ENCODE measurements around the gene PHACTR3.

PHACTR3 gene

GRCh38 chr20:59752704-59753460 lies 148.5 kb downstream of the PHACTR3 start:
- Histone ChIP-seq H3K27ac (no peak overlapping the region), H3K4me1 (peaks cover 0 to 40% (median 31%) of the 10 kb centered on the region in 4 donors)

GRCh38 chr20:59753836-59754235 lies 149.5 kb downstream of the PHACTR3 start:
- no peak overlapping the region for H3K4me3 ChIP-seq
- DNase-seq: no peak
- peaks cover 0 to 32% (median 29%) of the 10 kb centered on the region in 4 donors for H3K4me1 ChIP-seq
- H3K27ac ChIP-seq: no peak overlapping the region
- no peaks in the 10 kb centered on the region for H3K9me3 ChIP-seq
- H3K27me3 ChIP-seq: peaks cover 0 to 48% of the 10 kb centered on the region in 2 donors
- TF ChIP-seq CTCF (IDR thresholded peaks at IDR 0.05): no peak
- intact Hi-C loops (cut with DNase I; ENCODE audit: low total_unique reads): loop anchor here (5.0 kb wide), 1 partner anchor 182 kb away; no protein-coding TSS in a partner anchor
- no peaks in the 10 kb centered on the region for H3K36me3 ChIP-seq

More at GRCh38 chr20:59752704-59753460, 148.5 kb downstream of the PHACTR3 start:
- TF ChIP-seq CTCF (IDR thresholded peaks at IDR 0.05): no peak
- Histone ChIP-seq H3K4me3 (no peak overlapping the region), H3K9me3 (no peaks in the 10 kb centered on the region), H3K36me3 (no peaks in the 10 kb centered on the region), H3K27me3 (peaks cover 0 to 47% of the 10 kb centered on the region in 2 donors)
- intact Hi-C loops (cut with DNase I; ENCODE audit: low total_unique reads): loop anchor here (5.0 kb wide), 1 partner anchor 181 kb away; no protein-coding TSS in a partner anchor
- DNase-seq: no peak

GRCh38 chr20:59754551-59754950 lies 150.2 kb downstream of the PHACTR3 start:
- no peak for DNase-seq
- intact Hi-C loops (cut with DNase I; ENCODE audit: low total_unique reads): loop anchor here (5.0 kb wide), 1 partner anchor 182 kb away; no protein-coding TSS in a partner anchor
- no peak overlapping the region for H3K27ac ChIP-seq
- H3K9me3 ChIP-seq: no peaks in the 10 kb centered on the region
- H3K4me1 ChIP-seq: peaks cover 0 to 25% (median 22%) of the 10 kb centered on the region in 4 donors
- H3K27me3 ChIP-seq: peaks cover 0 to 48% of the 10 kb centered on the region in 2 donors
- no peak for TF ChIP-seq CTCF (IDR thresholded peaks at IDR 0.05)
- no peaks in the 10 kb centered on the region for H3K36me3 ChIP-seq
- no peak overlapping the region for H3K4me3 ChIP-seq

- no peak for TF ChIP-seq CTCF (IDR thresholded peaks at IDR 0.05)
- Histone ChIP-seq H3K36me3 (no peaks in the 10 kb centered on the region), H3K9me3 (no peaks in the 10 kb centered on the region), H3K4me3 (no peak overlapping the region), H3K27ac (no peak overlapping the region), H3K4me1 (peaks cover 0 to 18% (median 15%) of the 10 kb centered on the region in 4 donors), H3K27me3 (peaks cover 0 to 48% of the 10 kb centered on the region in 2 donors)
- intact Hi-C loops (cut with DNase I; ENCODE audit: low total_unique reads): no loop called here
- DNase-seq: no peak
These were observed 151.9 kb downstream of the PHACTR3 start for GRCh38 chr20:59756241-59756640.

- TF ChIP-seq CTCF (IDR thresholded peaks at IDR 0.05): no peak
- H3K27me3 ChIP-seq: peaks cover 0 to 9% of the 10 kb centered on the region in 2 donors
- no peak overlapping the region for H3K4me3 ChIP-seq
- DNase-seq: no peak
- intact Hi-C loops (cut with DNase I; ENCODE audit: low total_unique reads): no loop called here
- no peaks in the 10 kb centered on the region for H3K9me3 ChIP-seq
- H3K27ac ChIP-seq: no peak overlapping the region
- no peaks in the 10 kb centered on the region for H3K4me1 ChIP-seq
- H3K36me3 ChIP-seq: no peaks in the 10 kb centered on the region
These were observed 159.7 kb downstream of the PHACTR3 start for GRCh38 chr20:59764037-59764436.

Measured in tibial artery (tissue), 4 donors.